Duodenal mucosa (tissue), 2 donors: Measurements from ENCODE around the gene GNAQ.

Experiments used
- H3K27ac ChIP-seq: one replicate; pipeline ENCODE4 v1.7.0; 2013; ENCODE audit warnings: low read depth, low read length
- H3K27me3 ChIP-seq, 2 donors: one replicate each; pipeline ENCODE4 v1.7.0; 2013; ENCODE audit warnings: low read length in 2 of 2, control low read depth in 1 of 2; ENCODE audit not compliant: insufficient read depth in 2 of 2, control insufficient read depth in 1 of 2
- H3K36me3 ChIP-seq, 2 donors: one replicate each; pipeline ENCODE4 v1.7.0; 2013; ENCODE audit warnings: low read length in 2 of 2, control low read depth in 1 of 2; ENCODE audit not compliant: insufficient read depth in 2 of 2, control insufficient read depth in 1 of 2
- H3K4me1 ChIP-seq, 2 donors: one replicate each; pipeline ENCODE4 v1.7.0; 2013; ENCODE audit warnings: low read length in 2 of 2, control low read depth in 1 of 2; ENCODE audit not compliant: insufficient read depth in 2 of 2, control insufficient read depth in 1 of 2
- H3K4me3 ChIP-seq, 2 donors: one replicate each; pipeline ENCODE4 v1.7.0; 2013; ENCODE audit warnings: low read length in 2 of 2, low read depth in 1 of 2
- H3K9ac ChIP-seq, 2 donors: one replicate each; pipeline ENCODE4 v1.7.0; 2013; ENCODE audit warnings: low read length in 2 of 2, low read depth in 1 of 2
- H3K9me3 ChIP-seq, 2 donors: one replicate each; pipeline ENCODE4 v1.7.0; 2013; ENCODE audit warnings: low read length in 2 of 2, control low read depth in 1 of 2; ENCODE audit not compliant: control insufficient read depth in 1 of 2

The GNAQ gene

DNA sequence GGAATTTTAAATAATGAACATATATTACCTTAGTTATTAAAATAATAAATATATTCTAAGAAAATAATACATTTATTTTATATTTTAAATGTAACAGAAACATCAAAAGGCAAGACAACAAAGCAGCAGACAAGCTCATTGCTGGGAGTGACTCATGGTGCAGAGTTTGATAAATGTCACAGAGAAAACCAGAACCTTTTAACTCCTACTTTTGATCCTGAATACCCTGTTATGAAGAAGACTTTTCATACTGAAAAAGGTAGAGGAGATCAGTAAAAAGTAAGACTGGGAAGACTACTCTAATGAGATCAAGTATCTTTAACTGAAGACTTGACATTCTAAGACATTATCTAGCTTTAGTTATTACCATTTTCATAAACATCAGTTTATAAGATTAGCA, 284.4 kb downstream of the GNAQ start:
- H3K27ac ChIP-seq = no peak overlapping the region
- H3K27me3 ChIP-seq = no peaks in the 10 kb centered on the region
- H3K9me3 ChIP-seq = no peaks in the 10 kb centered on the region
- H3K9ac ChIP-seq = no peak overlapping the region
- H3K4me3 ChIP-seq = no peak overlapping the region
- H3K36me3 ChIP-seq = no peaks in the 10 kb centered on the region
- H3K4me1 ChIP-seq = no peaks in the 10 kb centered on the region

DNA sequence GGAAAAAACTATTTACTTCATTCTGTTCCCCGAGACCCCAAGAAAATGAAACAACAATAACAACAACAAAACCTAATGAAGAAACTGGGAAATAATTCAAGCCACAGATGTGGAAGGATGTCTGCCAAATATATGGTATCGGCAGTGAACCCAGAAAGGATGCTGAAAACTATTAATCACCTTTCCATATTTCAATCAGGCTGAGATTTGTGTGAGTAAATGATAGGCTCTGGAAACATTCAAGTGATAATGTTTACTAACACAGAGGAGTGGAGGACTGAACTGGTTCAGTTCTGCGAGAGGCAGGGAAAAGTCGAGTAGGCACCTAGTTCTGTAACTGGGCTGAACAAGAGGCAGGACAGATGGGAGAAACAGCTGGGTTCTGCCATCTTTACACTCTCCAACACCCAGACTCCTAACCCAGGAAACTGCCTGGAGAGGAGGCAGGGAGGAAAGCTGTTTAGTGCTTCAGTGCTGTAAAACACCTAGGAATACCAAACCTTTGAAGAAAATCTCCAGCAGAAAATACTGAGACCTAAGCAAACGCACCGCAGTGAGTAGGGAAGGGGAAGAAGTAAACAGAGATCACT, 286.7 kb downstream of the GNAQ start:
- Histone ChIP-seq H3K36me3 (no peaks in the 10 kb centered on the region), H3K9ac (no peak overlapping the region), H3K27ac (no peak overlapping the region), H3K27me3 (no peaks in the 10 kb centered on the region), H3K4me1 (no peaks in the 10 kb centered on the region), H3K4me3 (no peak overlapping the region), H3K9me3 (no peaks in the 10 kb centered on the region)

DNA sequence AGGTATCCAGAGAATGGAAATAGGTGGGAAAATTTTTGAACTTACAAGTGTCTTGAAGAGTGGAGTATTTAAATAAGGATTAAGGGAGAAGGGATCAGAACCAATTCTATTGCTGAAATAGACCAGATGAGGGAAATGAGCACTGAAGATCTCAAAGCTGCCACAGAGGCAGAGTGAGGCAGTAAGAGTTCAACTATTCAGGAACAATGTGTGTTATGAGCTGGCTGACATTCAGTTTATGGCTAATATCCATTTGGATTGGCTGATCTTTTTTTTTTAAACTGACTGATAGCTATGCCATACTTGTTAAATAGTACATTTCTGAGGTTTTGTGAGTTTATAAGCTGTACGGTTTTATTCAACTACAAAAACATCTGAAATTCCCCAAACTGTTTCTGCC, 288.2 kb downstream of the GNAQ start:
- Histone ChIP-seq H3K4me1 (no peaks in the 10 kb centered on the region), H3K36me3 (no peaks in the 10 kb centered on the region), H3K4me3 (no peak overlapping the region), H3K27me3 (no peaks in the 10 kb centered on the region), H3K27ac (no peak overlapping the region), H3K9ac (no peak overlapping the region), H3K9me3 (no peaks in the 10 kb centered on the region)

DNA sequence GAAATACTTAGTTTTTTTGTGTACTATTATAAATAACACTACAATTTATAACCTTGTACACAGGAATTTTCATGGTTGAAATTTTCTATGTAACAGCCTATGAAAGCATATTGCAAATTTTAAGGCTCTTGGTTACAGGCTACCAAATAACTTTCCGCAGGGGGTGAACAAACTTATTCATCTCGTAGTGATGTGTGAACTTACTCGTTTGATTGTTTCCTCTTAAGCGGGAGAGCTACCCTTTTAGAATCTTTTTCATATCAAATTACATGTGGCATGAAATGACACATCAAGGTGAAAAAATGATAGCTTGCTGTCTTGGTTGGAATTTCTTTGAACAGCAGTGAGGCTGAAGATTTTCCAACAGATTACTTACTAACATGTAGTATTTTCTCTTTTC, 292.7 kb downstream of the GNAQ start:
- Histone ChIP-seq H3K36me3 (no peaks in the 10 kb centered on the region), H3K4me1 (no peaks in the 10 kb centered on the region), H3K27ac (no peak overlapping the region), H3K4me3 (no peak overlapping the region), H3K9ac (no peak overlapping the region), H3K9me3 (no peaks in the 10 kb centered on the region), H3K27me3 (no peaks in the 10 kb centered on the region)

DNA sequence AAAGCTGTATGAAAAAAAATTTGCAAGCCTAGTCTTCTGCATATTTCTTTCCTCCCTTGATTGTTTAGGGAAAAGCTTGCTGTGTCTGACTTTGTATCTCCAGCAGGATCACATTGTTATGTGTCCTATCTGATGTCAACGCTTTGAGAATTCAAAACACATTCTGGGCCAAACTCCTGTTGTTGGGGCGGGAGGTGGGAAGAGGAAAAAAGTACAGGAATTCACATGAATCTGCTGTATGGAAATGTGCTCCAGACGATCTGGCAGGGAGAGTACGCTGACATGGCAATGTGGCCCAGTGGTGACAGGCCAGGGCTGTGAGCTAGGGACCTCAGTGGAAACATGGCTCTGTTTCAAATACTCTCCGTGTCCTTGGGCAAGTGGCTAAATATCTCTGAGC, 296.1 kb downstream of the GNAQ start:
- H3K4me1 ChIP-seq = no peaks in the 10 kb centered on the region
- no peaks in the 10 kb centered on the region for H3K36me3 ChIP-seq
- no peak overlapping the region for H3K27ac ChIP-seq
- no peaks in the 10 kb centered on the region for H3K9me3 ChIP-seq
- H3K27me3 ChIP-seq = no peaks in the 10 kb centered on the region
- H3K9ac ChIP-seq = no peak overlapping the region
- no peak overlapping the region for H3K4me3 ChIP-seq

DNA sequence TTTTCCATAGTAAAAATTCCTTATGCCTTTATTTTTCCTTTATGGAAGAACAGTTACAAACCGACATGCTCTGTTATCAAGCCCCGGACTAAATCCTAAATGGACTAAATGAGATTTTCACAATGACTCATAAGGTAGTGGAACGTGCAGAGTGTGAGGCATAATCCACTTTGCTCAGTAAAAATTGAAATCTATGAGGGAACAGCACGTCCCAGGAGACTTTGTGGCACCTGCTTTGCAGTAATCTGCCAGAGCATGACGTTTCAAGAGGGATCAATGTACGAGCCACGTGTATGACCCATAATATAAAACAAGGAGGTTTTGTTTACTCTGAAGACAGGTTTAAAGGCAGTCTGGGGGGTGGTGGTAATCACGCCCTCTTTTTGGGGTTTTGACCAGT, 299.7 kb downstream of the GNAQ start:
- Histone ChIP-seq H3K36me3 (peaks cover 13 to 15% of the 10 kb centered on the region in 2 donors), H3K27me3 (no peaks in the 10 kb centered on the region), H3K4me3 (no peak overlapping the region), H3K4me1 (no peaks in the 10 kb centered on the region), H3K27ac (no peak overlapping the region), H3K9me3 (no peaks in the 10 kb centered on the region), H3K9ac (no peak overlapping the region)

DNA sequence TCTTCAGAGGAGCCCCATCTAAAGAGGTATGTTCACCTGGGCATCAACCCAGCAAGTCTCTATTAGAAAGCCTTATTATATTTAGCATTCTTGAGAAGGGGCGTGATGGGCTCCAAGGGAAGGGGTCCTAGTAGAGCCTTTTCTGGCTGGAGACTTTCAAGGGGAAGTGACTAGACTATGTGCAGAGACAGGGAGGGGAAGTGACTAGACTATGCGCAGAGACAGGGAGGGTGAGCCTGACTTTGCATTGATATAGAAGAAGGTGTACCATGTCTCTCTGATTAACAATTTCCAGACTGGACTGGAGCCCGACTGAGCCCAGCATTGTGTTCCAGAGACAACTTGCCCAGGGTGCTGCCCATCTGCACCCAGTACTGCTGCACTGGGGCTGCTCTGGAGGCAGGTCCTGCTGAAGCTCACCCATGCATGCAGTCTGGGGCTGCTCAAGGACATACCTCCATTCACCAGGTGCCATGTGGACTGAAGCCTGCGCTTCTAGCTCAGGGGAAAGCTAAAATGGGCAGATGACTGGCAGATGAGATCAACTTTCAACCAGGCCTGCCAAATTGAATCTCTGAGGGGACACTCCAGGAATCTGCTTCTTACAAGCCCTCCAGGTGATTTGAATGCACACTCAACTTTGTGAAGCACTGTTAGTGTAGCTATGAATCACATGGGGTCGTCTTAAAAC, 300.5 kb downstream of the GNAQ start:
- H3K4me1 ChIP-seq = no peaks in the 10 kb centered on the region
- peaks cover 16 to 17% of the 10 kb centered on the region in 2 donors for H3K36me3 ChIP-seq
- no peak overlapping the region for H3K4me3 ChIP-seq
- no peak overlapping the region for H3K9ac ChIP-seq
- no peaks in the 10 kb centered on the region for H3K9me3 ChIP-seq
- no peaks in the 10 kb centered on the region for H3K27me3 ChIP-seq
- no peak overlapping the region for H3K27ac ChIP-seq

DNA sequence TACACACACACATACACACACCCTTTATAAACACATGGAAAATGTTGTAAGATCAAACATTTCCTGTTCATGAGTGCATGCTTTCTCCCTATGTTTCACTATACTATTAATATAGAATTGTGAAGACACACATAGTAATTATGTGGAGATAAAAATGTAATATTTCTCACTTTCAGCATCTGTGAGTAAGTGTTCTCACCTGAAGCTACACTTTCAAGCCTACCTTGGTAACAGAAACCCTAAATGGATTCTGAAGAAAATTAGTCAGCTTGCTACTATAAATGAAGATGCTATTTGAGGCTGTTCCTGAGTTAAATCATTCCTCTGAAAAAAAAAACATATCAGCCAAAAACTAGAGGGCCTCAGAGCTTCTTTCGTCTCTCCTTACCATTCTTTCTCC, 302.4 kb downstream of the GNAQ start:
- H3K4me3 ChIP-seq = no peak overlapping the region
- H3K9me3 ChIP-seq = no peaks in the 10 kb centered on the region
- peaks cover 16 to 21% of the 10 kb centered on the region in 2 donors for H3K36me3 ChIP-seq
- no peak overlapping the region for H3K9ac ChIP-seq
- no peaks in the 10 kb centered on the region for H3K4me1 ChIP-seq
- H3K27me3 ChIP-seq = no peaks in the 10 kb centered on the region
- H3K27ac ChIP-seq = no peak overlapping the region

DNA sequence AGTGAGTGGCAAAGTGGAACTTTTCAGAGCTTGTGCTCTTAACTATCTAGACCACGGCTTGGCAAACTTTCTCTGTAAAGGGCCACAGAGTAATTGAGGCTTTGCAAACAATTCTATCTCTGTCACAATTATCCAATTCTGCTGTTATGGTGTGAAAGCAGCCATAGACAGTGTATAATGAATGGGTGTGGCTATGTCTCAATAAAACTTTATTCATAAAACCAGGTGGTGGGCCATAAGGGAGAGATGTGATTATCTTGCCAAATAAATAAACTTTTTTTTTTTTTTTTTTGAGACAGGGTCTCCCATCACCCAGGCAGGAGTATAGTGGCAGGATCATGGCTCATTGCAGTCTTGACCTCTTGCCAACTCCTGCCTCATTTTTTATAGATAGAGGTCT, 304.8 kb downstream of the GNAQ start:
- peaks cover 16 to 21% of the 10 kb centered on the region in 2 donors for H3K36me3 ChIP-seq
- no peak overlapping the region for H3K27ac ChIP-seq
- no peaks in the 10 kb centered on the region for H3K9me3 ChIP-seq
- no peak overlapping the region for H3K9ac ChIP-seq
- no peaks in the 10 kb centered on the region for H3K27me3 ChIP-seq
- H3K4me3 ChIP-seq = no peak overlapping the region
- H3K4me1 ChIP-seq = no peaks in the 10 kb centered on the region

DNA sequence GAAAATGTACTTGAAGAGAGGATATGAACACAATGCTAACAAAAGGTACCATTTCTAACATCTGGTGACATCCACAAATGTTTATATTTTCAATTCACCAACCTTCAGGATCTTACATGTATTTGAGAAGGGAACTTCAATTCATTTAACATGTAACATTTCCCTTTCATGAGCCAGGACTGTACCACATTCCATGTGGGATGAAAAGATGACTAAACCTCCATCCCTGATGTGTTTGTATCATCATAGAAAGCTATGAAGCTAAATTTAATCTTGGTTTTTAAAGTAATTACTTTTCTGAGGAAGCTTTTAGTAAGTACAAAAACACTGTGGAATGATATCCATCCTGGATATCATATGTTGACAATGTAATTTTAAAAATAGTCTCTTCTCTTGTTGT, 305.3 kb downstream of the GNAQ start:
- peaks cover 16 to 21% of the 10 kb centered on the region in 2 donors for H3K36me3 ChIP-seq
- H3K27me3 ChIP-seq = no peaks in the 10 kb centered on the region
- no peaks in the 10 kb centered on the region for H3K4me1 ChIP-seq
- no peak overlapping the region for H3K4me3 ChIP-seq
- H3K27ac ChIP-seq = no peak overlapping the region
- no peak overlapping the region for H3K9ac ChIP-seq
- no peaks in the 10 kb centered on the region for H3K9me3 ChIP-seq
